Measurements from ENCODE around the gene PRDM16.

The PRDM16 gene

GRCh38 chr1:3360646-3361257 is 291.7 kb downstream of the PRDM16 start:
- no peak overlapping the region for H3K18ac ChIP-seq (ENCODE audit: low read depth in 1 of 2, low read length in 2 of 2)
- no peak overlapping the region for H3K9ac ChIP-seq (ENCODE audit: low read length)
- no peaks in the 10 kb centered on the region for H3K36me3 ChIP-seq (ENCODE audit: control insufficient read depth in 1 of 2, insufficient read depth in 2 of 2, low read depth in 1 of 2, low read length in 2 of 2)
- H3K9me3 ChIP-seq (ENCODE audit: control insufficient read depth, low read length), result no peaks in the 10 kb centered on the region
- 91% methylated on average over 32 of the region's 32 CpGs for WGBS
- H3K4me1 ChIP-seq (ENCODE audit: control insufficient read depth, insufficient read depth, low read depth, low read length), result peaks cover 1% of the 10 kb centered on the region
- H3K14ac ChIP-seq (ENCODE audit: low read length in 2 of 2), result no peak overlapping the region
- no peak overlapping the region for H2BK5ac ChIP-seq (ENCODE audit: low read depth, low read length, poor library complexity, severe bottlenecking)
- no peak overlapping the region for H3K4me3 ChIP-seq (ENCODE audit: insufficient read depth in 1 of 2, low read depth in 1 of 2, low read length in 2 of 2)
- no peak overlapping the region for H2AK5ac ChIP-seq (ENCODE audit: low read length, severe bottlenecking)
- no peak overlapping the region for H4K91ac ChIP-seq (ENCODE audit: low read length)
- H2BK120ac ChIP-seq (ENCODE audit: low read depth, low read length), result no peak overlapping the region
- peaks cover 26 to 85% of the 10 kb centered on the region in 2 experiments for H3K27me3 ChIP-seq (ENCODE audit: control insufficient read depth in 1 of 2, insufficient read depth in 1 of 2, low read length in 2 of 2)
- no peak for DNase-seq
- no peak overlapping the region for H2AFZ ChIP-seq (ENCODE audit: low read depth, low read length)
- no peak overlapping the region for H3K4me2 ChIP-seq (ENCODE audit: low read length, poor library complexity, severe bottlenecking)
- H2BK15ac ChIP-seq (ENCODE audit: low read depth, poor library complexity, severe bottlenecking), result no peak overlapping the region
- no peaks in the 10 kb centered on the region for H3K79me1 ChIP-seq (replicated peaks; ENCODE audit: low read length, poor library complexity, severe bottlenecking)
- no peak overlapping the region for H2BK12ac ChIP-seq (ENCODE audit: low read length in 2 of 2)
- no peak overlapping the region for H3K23ac ChIP-seq (ENCODE audit: low read length in 2 of 2)
- no peak overlapping the region for H4K8ac ChIP-seq (ENCODE audit: low read length)
- no peak overlapping the region for H3K4ac ChIP-seq (ENCODE audit: low read depth in 1 of 2, low read length in 2 of 2)
- no peak overlapping the region for H3K27ac ChIP-seq (ENCODE audit: low read length, poor library complexity, severe bottlenecking)

- Histone ChIP-seq H3K79me1 (replicated peaks; ENCODE audit: low read length, poor library complexity, severe bottlenecking) (no peaks in the 10 kb centered on the region), H2BK120ac (ENCODE audit: low read depth, low read length) (no peak overlapping the region), H3K4ac (ENCODE audit: low read depth in 1 of 2, low read length in 2 of 2) (no peak overlapping the region), H2BK15ac (ENCODE audit: low read depth, poor library complexity, severe bottlenecking) (no peak overlapping the region), H3K27ac (ENCODE audit: low read length, poor library complexity, severe bottlenecking) (no peak overlapping the region), H2BK5ac (ENCODE audit: low read depth, low read length, poor library complexity, severe bottlenecking) (no peak overlapping the region), H4K8ac (ENCODE audit: low read length) (no peak overlapping the region), H3K23ac (ENCODE audit: low read length in 2 of 2) (no peak overlapping the region), H3K36me3 (ENCODE audit: control insufficient read depth in 1 of 2, insufficient read depth in 2 of 2, low read depth in 1 of 2, low read length in 2 of 2) (no peaks in the 10 kb centered on the region), H4K91ac (ENCODE audit: low read length) (no peak overlapping the region), H3K18ac (ENCODE audit: low read depth in 1 of 2, low read length in 2 of 2) (no peak overlapping the region), H2AFZ (ENCODE audit: low read depth, low read length) (no peak overlapping the region), H3K4me1 (ENCODE audit: control insufficient read depth, insufficient read depth, low read depth, low read length) (peaks cover 2% of the 10 kb centered on the region), H3K14ac (ENCODE audit: low read length in 2 of 2) (no peak overlapping the region), H2AK5ac (ENCODE audit: low read length, severe bottlenecking) (no peak overlapping the region), H3K9ac (ENCODE audit: low read length) (no peak overlapping the region), H3K4me2 (ENCODE audit: low read length, poor library complexity, severe bottlenecking) (no peak overlapping the region), H2BK12ac (ENCODE audit: low read length in 2 of 2) (no peak overlapping the region), H3K27me3 (ENCODE audit: control insufficient read depth in 1 of 2, insufficient read depth in 1 of 2, low read length in 2 of 2) (peaks cover 19 to 82% of the 10 kb centered on the region in 2 experiments), H3K9me3 (ENCODE audit: control insufficient read depth, low read length) (no peaks in the 10 kb centered on the region), H3K4me3 (ENCODE audit: insufficient read depth in 1 of 2, low read depth in 1 of 2, low read length in 2 of 2) (no peak overlapping the region)
- 74% methylated on average over 11 of the region's 11 CpGs for WGBS
- DNase-seq, result no peak
These were observed 294.0 kb downstream of the PRDM16 start for GRCh38 chr1:3363023-3363422.

- H3K9ac ChIP-seq (ENCODE audit: low read length), result no peak overlapping the region
- H3K23ac ChIP-seq (ENCODE audit: low read length in 2 of 2), result no peak overlapping the region
- no peak overlapping the region for H2BK5ac ChIP-seq (ENCODE audit: low read depth, low read length, poor library complexity, severe bottlenecking)
- no peak overlapping the region for H2BK15ac ChIP-seq (ENCODE audit: low read depth, poor library complexity, severe bottlenecking)
- no peak overlapping the region for H3K14ac ChIP-seq (ENCODE audit: low read length in 2 of 2)
- H3K4me2 ChIP-seq (ENCODE audit: low read length, poor library complexity, severe bottlenecking), result no peak overlapping the region
- H3K4me3 ChIP-seq (ENCODE audit: insufficient read depth in 1 of 2, low read depth in 1 of 2, low read length in 2 of 2), result no peak overlapping the region
- no peak for DNase-seq
- no peak overlapping the region for H2AK5ac ChIP-seq (ENCODE audit: low read length, severe bottlenecking)
- peaks cover 13 to 87% of the 10 kb centered on the region in 2 experiments for H3K27me3 ChIP-seq (ENCODE audit: control insufficient read depth in 1 of 2, insufficient read depth in 1 of 2, low read length in 2 of 2)
- H4K8ac ChIP-seq (ENCODE audit: low read length), result no peak overlapping the region
- no peak overlapping the region for H3K4ac ChIP-seq (ENCODE audit: low read depth in 1 of 2, low read length in 2 of 2)
- no peak overlapping the region for H2BK120ac ChIP-seq (ENCODE audit: low read depth, low read length)
- no peak overlapping the region for H3K27ac ChIP-seq (ENCODE audit: low read length, poor library complexity, severe bottlenecking)
- peaks cover 2% of the 10 kb centered on the region for H3K4me1 ChIP-seq (ENCODE audit: control insufficient read depth, insufficient read depth, low read depth, low read length)
- no peaks in the 10 kb centered on the region for H3K36me3 ChIP-seq (ENCODE audit: control insufficient read depth in 1 of 2, insufficient read depth in 2 of 2, low read depth in 1 of 2, low read length in 2 of 2)
- no peaks in the 10 kb centered on the region for H3K9me3 ChIP-seq (ENCODE audit: control insufficient read depth, low read length)
- no peaks in the 10 kb centered on the region for H3K79me1 ChIP-seq (replicated peaks; ENCODE audit: low read length, poor library complexity, severe bottlenecking)
- H2AFZ ChIP-seq (ENCODE audit: low read depth, low read length), result no peak overlapping the region
- H2BK12ac ChIP-seq (ENCODE audit: low read length in 2 of 2), result no peak overlapping the region
- H4K91ac ChIP-seq (ENCODE audit: low read length), result no peak overlapping the region
- WGBS, result 89% methylated on average over 16 of the region's 16 CpGs
- H3K18ac ChIP-seq (ENCODE audit: low read depth in 1 of 2, low read length in 2 of 2), result no peak overlapping the region
These were observed 294.8 kb downstream of the PRDM16 start for GRCh38 chr1:3363756-3364155.

GRCh38 chr1:3364551-3364950 is 295.5 kb downstream of the PRDM16 start:
- 78% methylated on average over 18 of the region's 18 CpGs for WGBS

More at GRCh38 chr1:3364551-3364950, 295.5 kb downstream of the PRDM16 start:
- Histone ChIP-seq H3K23ac (ENCODE audit: low read length in 2 of 2) (no peak overlapping the region), H3K27me3 (ENCODE audit: control insufficient read depth in 1 of 2, insufficient read depth in 1 of 2, low read length in 2 of 2) (peaks cover 6 to 86% of the 10 kb centered on the region in 2 experiments), H3K79me1 (replicated peaks; ENCODE audit: low read length, poor library complexity, severe bottlenecking) (no peaks in the 10 kb centered on the region), H3K9me3 (ENCODE audit: control insufficient read depth, low read length) (no peaks in the 10 kb centered on the region), H2BK15ac (ENCODE audit: low read depth, poor library complexity, severe bottlenecking) (no peak overlapping the region), H3K4me2 (ENCODE audit: low read length, poor library complexity, severe bottlenecking) (no peak overlapping the region), H3K4me3 (ENCODE audit: insufficient read depth in 1 of 2, low read depth in 1 of 2, low read length in 2 of 2) (no peak overlapping the region), H2AK5ac (ENCODE audit: low read length, severe bottlenecking) (no peak overlapping the region), H3K18ac (ENCODE audit: low read depth in 1 of 2, low read length in 2 of 2) (no peak overlapping the region), H3K36me3 (ENCODE audit: control insufficient read depth in 1 of 2, insufficient read depth in 2 of 2, low read depth in 1 of 2, low read length in 2 of 2) (no peaks in the 10 kb centered on the region), H2BK5ac (ENCODE audit: low read depth, low read length, poor library complexity, severe bottlenecking) (no peak overlapping the region), H3K4ac (ENCODE audit: low read depth in 1 of 2, low read length in 2 of 2) (no peak overlapping the region), H4K91ac (ENCODE audit: low read length) (no peak overlapping the region), H3K14ac (ENCODE audit: low read length in 2 of 2) (no peak overlapping the region), H3K9ac (ENCODE audit: low read length) (no peak overlapping the region), H2AFZ (ENCODE audit: low read depth, low read length) (no peak overlapping the region), H2BK12ac (ENCODE audit: low read length in 2 of 2) (no peak overlapping the region), H3K27ac (ENCODE audit: low read length, poor library complexity, severe bottlenecking) (no peak overlapping the region), H2BK120ac (ENCODE audit: low read depth, low read length) (no peak overlapping the region), H4K8ac (ENCODE audit: low read length) (no peak overlapping the region), H3K4me1 (ENCODE audit: control insufficient read depth, insufficient read depth, low read depth, low read length) (peaks cover 5% of the 10 kb centered on the region)
- no peak for DNase-seq
